ENCODE data around the gene RXRB. TPM values are rescaled to one million over a fixed set of nuclear protein-coding genes. Genes with fewer than 3 reads are reported as not detected.

Gene RXRB
- polyA plus RNA-seq, 2 of the 4 experiments (the other 2 are of a cell fraction): 15.6 to 20.3 TPM

GRCh38 chr6:33217681-33218080 is 17.2 kb upstream of the RXRB start:
- POLR2A ChIA-PET: no interaction called here
- DNase-seq (ENCODE audit: low read depth in 1 of 2, low spot score in 1 of 2) (no peak), ATAC-seq (no peak), FAIRE-seq (no peak)
- Histone ChIP-seq H3K4me3 (no peak overlapping the region), H3K9me3 (no peaks in the 10 kb centered on the region), H3K4me1 (no peaks in the 10 kb centered on the region), H3K27ac (no peak overlapping the region), H3K4me2 (no peak overlapping the region)
- TF ChIP-seq PBX3 (IDR thresholded peaks at IDR 0.05) (no peak), USF2 (IDR thresholded peaks at IDR 0.05) (no peak)
- CTCF ChIA-PET: interaction anchor here (1.3 kb wide), 1 partner anchor 20 kb away, joined by 4 read pairs; no protein-coding TSS in a partner anchor
- WGBS (ENCODE audit: missing lambda C conversion rate): 37% methylated on average over 3 of the region's 3 CpGs

- Histone ChIP-seq H3K4me3 (no peak overlapping the region), H3K4me2 (no peak overlapping the region), H3K27ac (no peak overlapping the region), H3K9me3 (no peaks in the 10 kb centered on the region), H3K4me1 (no peaks in the 10 kb centered on the region)
- DNase-seq (ENCODE audit: low read depth in 1 of 2, low spot score in 1 of 2) (no peak), ATAC-seq (no peak), FAIRE-seq (no peak)
- TF ChIP-seq SREBF2 (IDR thresholded peaks at IDR 0.05): no peak
- TF ChIP-seq CHD2 (IDR thresholded peaks at IDR 0.05; ENCODE audit: low read length, partially characterized antibody): no peak
- WGBS (ENCODE audit: missing lambda C conversion rate): 74% methylated on average over 6 of the region's 6 CpGs
- CTCF ChIA-PET: no interaction called here
- POLR2A ChIA-PET: no interaction called here
Observed at GRCh38 chr6:33217246-33217645, 16.8 kb upstream of the RXRB start.

GRCh38 chr6:33216117-33216649 is 15.7 kb upstream of the RXRB start:
- no peak for FAIRE-seq
- Histone ChIP-seq H3K9me3 (no peaks in the 10 kb centered on the region), H3K4me3 (no peak overlapping the region), H3K4me2 (no peak overlapping the region), H3K4me1 (no peaks in the 10 kb centered on the region), H3K27ac (no peak overlapping the region)
- TF ChIP-seq TFCP2L1 (CRISPR knock-in tag; IDR thresholded peaks at IDR 0.05) (no peak), RAD21 (conservative IDR thresholded peaks at IDR 0.05 in 1 of 2, IDR thresholded peaks at IDR 0.05 in 1 of 2) (no peak), CEBPB (IDR thresholded peaks at IDR 0.05) (no peak), CBX2 (IDR thresholded peaks at IDR 0.05; ENCODE audit: borderline replicate concordance, low read depth) (no peak), HDAC2 (IDR thresholded peaks at IDR 0.05) (no peak), USF2 (IDR thresholded peaks at IDR 0.05) (no peak), HMGXB4 (CRISPR knock-in tag; IDR thresholded peaks at IDR 0.05; ENCODE audit: borderline replicate concordance) (no peak), JUNB (IDR thresholded peaks at IDR 0.05) (no peak), CHD2 (IDR thresholded peaks at IDR 0.05; ENCODE audit: low read length, partially characterized antibody) (no peak), MAZ (IDR thresholded peaks at IDR 0.05; ENCODE audit: borderline replicate concordance, low read depth, low read length) (no peak), RARB (CRISPR knock-in tag; IDR thresholded peaks at IDR 0.05) (no peak)
- ChIA-PET POLR2A (no interaction called here), CTCF (no interaction called here)
- ATAC-seq: peak in 1 of 2 experiments; percentile 9; a peak in 1 of 6 replicates
- DNase-seq (ENCODE audit: low read depth in 1 of 2, low spot score in 1 of 2): no peak
- WGBS (ENCODE audit: missing lambda C conversion rate): 90% methylated on average over 2 of the region's 4 CpGs

Data from A549 (cell line).